ENCODE results near the gene TRIM24. TPM values are rescaled to one million over a fixed set of nuclear protein-coding genes. Genes with fewer than 3 reads are reported as not detected.
A peak's percentile ranks its signal among the peaks of the same experiment; 100 is the strongest.
"Not testable (repeated sequence)": the region's sequence is repeated elsewhere in the genome, so short reads cannot be mapped to it uniquely, and the experiment has no call there.

TRIM24 gene
- total RNA-seq, 1 experiment from 2014 or later, result 28.4 TPM

GRCh38 chr7:138465046-138465445 is 5.0 kb downstream of the TRIM24 start:
- in situ Hi-C loops (cut with HindIII; ENCODE audit: low pct_unique_long_range_greater_than_20kb, low sequenced_read_pairs) (no loop called here), intact Hi-C loops (cut with micrococcal nuclease; ENCODE audit: unreplicated experiment) (loop anchor here (5.0 kb wide), 1 partner anchor 272 kb away; no protein-coding TSS in a partner anchor)
- BruUV-seq (replicated peaks), result TSS peak; percentile 7
- no peaks in the 10 kb centered on the region for H3K27me3 ChIP-seq (ENCODE audit: control insufficient read depth, insufficient read depth, low read length)
- ChIA-PET CTCF (no interaction called here), POLR2A (no interaction called here)
- H3K36me3 ChIP-seq (ENCODE audit: control insufficient read depth, insufficient read depth, low read length), result no peaks in the 10 kb centered on the region; the same call in 1 of the 2 replicates
- H3K4me1 ChIP-seq (ENCODE audit: control insufficient read depth, insufficient read depth, low read length), result 0 out of 2 replicates have a peak, but pooled peaks cover 2% of the 10 kb centered on the region
- ATAC-seq, result no peak
- TF ChIP-seq TCF7L2 (IDR thresholded peaks at IDR 0.05; ENCODE audit: low read depth, low read length), result no peak
- no peak overlapping the region for H3K4me3 ChIP-seq (ENCODE audit: low read depth in 2 of 2, low read length in 2 of 2)
- H3K27ac ChIP-seq (ENCODE audit: low read length), result no peak overlapping the region
- H3K9me3 ChIP-seq (ENCODE audit: control insufficient read depth, insufficient read depth, low read depth, low read length), result no peaks in the 10 kb centered on the region
- DNase-seq (ENCODE audit: low read depth, low spot score), result no peak

- DNase-seq (ENCODE audit: low read depth, low spot score); H3K27me3 ChIP-seq (ENCODE audit: control insufficient read depth, insufficient read depth, low read length); H3K27ac ChIP-seq (ENCODE audit: low read length); ATAC-seq; in situ Hi-C loops (cut with HindIII; ENCODE audit: low pct_unique_long_range_greater_than_20kb, low sequenced_read_pairs); H3K36me3 ChIP-seq (ENCODE audit: control insufficient read depth, insufficient read depth, low read length); H3K4me3 ChIP-seq (ENCODE audit: low read depth in 2 of 2, low read length in 2 of 2); H3K4me1 ChIP-seq (ENCODE audit: control insufficient read depth, insufficient read depth, low read length); H3K9me3 ChIP-seq (ENCODE audit: control insufficient read depth, insufficient read depth, low read depth, low read length); CTCF ChIA-PET; POLR2A ChIA-PET; BruUV-seq (replicated peaks): not testable (repeated sequence)
- intact Hi-C loops (cut with micrococcal nuclease; ENCODE audit: unreplicated experiment), result loop anchor here (5.0 kb wide), 1 partner anchor 271 kb away; no protein-coding TSS in a partner anchor
These were observed 6.2 kb downstream of the TRIM24 start for GRCh38 chr7:138466069-138466756.

GRCh38 chr7:138468244-138469123 is 8.4 kb downstream of the TRIM24 start:
- in situ Hi-C loops (cut with HindIII; ENCODE audit: low pct_unique_long_range_greater_than_20kb, low sequenced_read_pairs) (no loop called here), intact Hi-C loops (cut with micrococcal nuclease; ENCODE audit: unreplicated experiment) (loop anchor here (5.0 kb wide), 1 partner anchor 269 kb away; no protein-coding TSS in a partner anchor)
- 0 out of 2 replicates have a peak, but pooled peaks cover 2% of the 10 kb centered on the region for H3K4me1 ChIP-seq (ENCODE audit: control insufficient read depth, insufficient read depth, low read length)
- POLR2A ChIA-PET, result no interaction called here
- no peaks in the 10 kb centered on the region for H3K9me3 ChIP-seq (ENCODE audit: control insufficient read depth, insufficient read depth, low read depth, low read length)
- TF ChIP-seq CTCF (IDR thresholded peaks at IDR 0.05) (no peak), TCF7L2 (IDR thresholded peaks at IDR 0.05; ENCODE audit: low read depth, low read length) (no peak), POLR2AphosphoS5 (IDR thresholded peaks at IDR 0.05; ENCODE audit: low read depth, low read length) (no peak), REST (IDR thresholded peaks at IDR 0.05; ENCODE audit: insufficient read depth in 1 of 2, low read depth in 2 of 2, low read length in 1 of 2) (no peak), SIN3A (IDR thresholded peaks at IDR 0.05; ENCODE audit: borderline replicate concordance, insufficient read depth, low read depth, low read length) (no peak)
- TSS peak; percentile 28 for BruUV-seq (replicated peaks)
- DNase-seq (ENCODE audit: low read depth, low spot score) (no peak), ATAC-seq (no peak)
- H3K27me3 ChIP-seq (ENCODE audit: control insufficient read depth, insufficient read depth, low read length), result no peaks in the 10 kb centered on the region
- CTCF ChIA-PET, result no interaction called here
- no peaks in the 10 kb centered on the region for H3K36me3 ChIP-seq (ENCODE audit: control insufficient read depth, insufficient read depth, low read length)
- no peak overlapping the region; the same call in 1 of the 2 replicates for H3K27ac ChIP-seq (ENCODE audit: low read length)
- H3K4me3 ChIP-seq (ENCODE audit: low read depth in 2 of 2, low read length in 2 of 2), result no peak overlapping the region

Data from Panc1 (cell line).